ENCODE data around the gene LAMTOR1. TPM values are rescaled to one million over a fixed set of nuclear protein-coding genes. Genes with fewer than 3 reads are reported as not detected.

The LAMTOR1 gene
- polyA plus RNA-seq, 1 donor = 111 TPM

GRCh38 chr11:72083414-72083813 lies 19.7 kb downstream of the LAMTOR1 start:
- no peak for DNase-seq

GRCh38 chr11:72081821-72082453 lies 21.2 kb downstream of the LAMTOR1 start:
- DNase-seq = no peak

GRCh38 chr11:72081184-72081644 lies 21.9 kb downstream of the LAMTOR1 start:
- no peak for DNase-seq

GRCh38 chr11:72080326-72081183 lies 22.5 kb downstream of the LAMTOR1 start, which contains the start of the genes LRRC51 and NUMA1:
Gene LRRC51 (plus strand): TSS chr11:72080850. CDS start chr11:72089084, 8,234 bp downstream.
Gene NUMA1 (minus strand): TSS chr11:72080542. CDS start chr11:72035943, 44,599 bp downstream.
- DNase-seq = peak; percentile 100

- DNase-seq = no peak
Measured at GRCh38 chr11:72079819-72080325, 23.2 kb downstream of the LAMTOR1 start.

GRCh38 chr11:72078477-72078876 lies 24.6 kb downstream of the LAMTOR1 start:
- DNase-seq = no peak

GRCh38 chr11:72075756-72076155 lies 27.3 kb downstream of the LAMTOR1 start:
- DNase-seq = no peak

GRCh38 chr11:72075109-72075508 lies 28.0 kb downstream of the LAMTOR1 start:
- DNase-seq = no peak

- no peak for DNase-seq
Measured at GRCh38 chr11:72072348-72072747, 30.7 kb downstream of the LAMTOR1 start.

- no peak for DNase-seq
Measured at GRCh38 chr11:72070491-72070890, 32.6 kb downstream of the LAMTOR1 start.

GRCh38 chr11:72069787-72070251 lies 33.3 kb downstream of the LAMTOR1 start:
- DNase-seq = no peak

GRCh38 chr11:72069200-72069599 lies 33.9 kb downstream of the LAMTOR1 start:
- DNase-seq = no peak

- no peak for DNase-seq
Measured at GRCh38 chr11:72067676-72068075, 35.4 kb downstream of the LAMTOR1 start.

GRCh38 chr11:72067266-72067665 lies 35.8 kb downstream of the LAMTOR1 start:
- no peak for DNase-seq

GRCh38 chr11:72066855-72067254 lies 36.2 kb downstream of the LAMTOR1 start:
- no peak for DNase-seq

- no peak for DNase-seq
Measured at GRCh38 chr11:72061739-72062396, 41.2 kb downstream of the LAMTOR1 start.

GRCh38 chr11:72058416-72059034 lies 44.6 kb downstream of the LAMTOR1 start:
- no peak for DNase-seq

- DNase-seq = no peak
Measured at GRCh38 chr11:72048766-72049460, 54.2 kb downstream of the LAMTOR1 start.
